Lower leg skin (tissue), 3 donors: ENCODE results near the gene IBSP.

Experiments used
- CTCF ChIP-seq, 3 donors: fragments of 450-650 bp; IDR thresholded peaks; one replicate each; pipeline ENCODE4 v1.5.1; 2016; ENCODE audit warnings: antibody characterized with exemption in 3 of 3, mild to moderate bottlenecking in 3 of 3, moderate library complexity in 2 of 3
- POLR2A ChIP-seq, 2 donors: fragments of 450-650 bp; IDR thresholded peaks; one replicate each; pipeline ENCODE4 v1.6.1; 2016 to 2017; ENCODE audit warnings: antibody characterized with exemption in 2 of 2, mild to moderate bottlenecking in 1 of 2, moderate library complexity in 1 of 2

GRCh38 chr4:87806520-87806919 is 7.2 kb downstream of the IBSP start:
- no peak for TF ChIP-seq CTCF (IDR thresholded peaks at IDR 0.05)
- TF ChIP-seq POLR2A (IDR thresholded peaks at IDR 0.05) = no peak
